ENCODE measurements around the gene MB.

DNA sequence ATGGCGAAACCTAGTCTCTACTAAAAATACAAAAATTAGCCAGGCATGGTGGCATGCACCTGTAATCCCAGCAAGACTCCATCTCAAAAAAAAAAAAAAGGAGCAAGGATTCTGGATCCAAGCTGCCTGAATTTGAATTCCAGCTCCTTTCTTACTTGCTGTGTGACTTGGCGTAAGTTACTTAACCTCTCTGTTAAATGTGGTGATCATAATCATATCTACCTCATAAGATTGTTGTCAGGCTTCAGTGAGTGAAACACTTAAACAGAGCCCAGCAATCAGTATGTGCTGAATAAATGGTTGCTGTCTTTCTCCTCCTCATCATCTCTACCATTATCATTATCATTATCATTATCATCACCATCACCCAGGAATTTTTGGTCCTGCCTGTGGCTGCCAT is 2.7 kb downstream of the MB start:
- TF ChIP-seq CTCF (IDR thresholded peaks at IDR 0.05): no peak
- no peak for TF ChIP-seq POLR2A (IDR thresholded peaks at IDR 0.05)

Measured in testis (tissue), 2 donors.